TTC549 (cell line): ENCODE data around the gene ZC3H12C.

Experiments
- FAIRE-seq: peaks from 2 replicates; lab custom pipeline; 2012; peaks lifted over from hg19 to GRCh38; lab: Jason Lieb, UNC

The ZC3H12C gene

DNA sequence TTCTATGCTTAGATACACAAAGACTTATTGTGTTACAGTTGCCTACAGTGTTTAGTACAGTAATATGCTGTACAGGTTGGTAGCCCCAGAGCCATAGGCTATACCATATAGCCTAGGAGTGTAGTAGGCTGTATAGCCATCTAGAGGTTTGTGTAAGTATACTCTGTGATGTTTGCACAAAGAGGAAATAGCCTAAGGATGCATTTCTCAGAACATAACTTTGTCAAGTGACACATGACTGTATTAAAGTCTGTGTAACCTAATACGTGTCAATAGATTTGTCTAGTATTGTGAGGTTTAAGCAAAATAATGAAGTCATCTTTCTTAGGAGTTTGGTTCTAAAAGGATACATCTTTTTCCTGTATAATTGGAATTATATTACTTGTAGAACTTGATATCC lies 5.5 kb downstream of the ZC3H12C start:
- FAIRE-seq: no peak

GRCh38 chr11:110100476-110101240 lies 7.5 kb downstream of the ZC3H12C start:
- FAIRE-seq: no peak

DNA sequence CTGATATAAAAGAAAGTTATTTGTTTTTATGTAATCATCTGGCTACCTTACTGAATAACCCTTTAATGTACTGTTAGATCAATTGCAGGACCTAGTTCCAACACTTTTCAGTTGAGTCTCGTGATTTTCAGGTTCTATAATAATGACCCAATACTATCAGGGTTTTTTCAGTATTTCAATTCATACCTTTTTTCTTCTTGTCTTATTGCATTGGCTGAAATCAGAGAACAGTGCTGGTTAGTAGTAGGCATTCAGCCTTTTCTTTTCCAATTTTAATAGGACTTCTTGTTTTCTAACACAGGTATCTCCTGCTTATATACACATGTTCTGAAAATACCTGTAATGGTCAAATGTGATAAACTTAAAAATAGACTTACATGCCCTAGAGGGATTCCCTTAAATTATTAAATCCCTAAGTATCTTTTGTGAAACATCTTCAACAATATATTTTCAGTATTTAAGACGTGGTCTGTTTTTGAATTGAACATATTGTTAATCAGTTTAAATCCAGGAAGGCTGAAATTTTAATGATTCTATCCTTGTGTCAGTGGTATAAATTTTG lies 13.6 kb downstream of the ZC3H12C start:
- no peak for FAIRE-seq

DNA sequence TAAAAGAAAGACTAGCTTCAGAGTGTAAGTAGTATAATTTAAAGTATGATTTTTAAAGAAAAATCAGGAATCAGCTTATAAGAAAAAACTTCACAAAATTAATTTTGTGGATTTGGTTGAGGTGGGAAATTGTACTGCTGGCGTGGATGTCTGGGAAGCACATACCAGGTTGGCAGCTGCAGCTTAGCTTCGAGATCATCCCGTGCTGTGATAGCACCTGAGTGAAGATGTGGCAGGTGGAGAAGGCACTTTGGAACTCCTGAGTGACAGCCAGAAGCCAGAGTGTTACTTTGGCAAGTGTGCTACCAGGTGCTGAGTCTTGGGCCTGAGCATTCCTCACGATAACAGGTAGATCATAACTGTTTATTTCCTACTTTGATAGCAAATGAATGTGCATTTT lies 17.7 kb downstream of the ZC3H12C start:
- FAIRE-seq: no peak

GRCh38 chr11:110112457-110112856 lies 19.3 kb downstream of the ZC3H12C start:
- FAIRE-seq: no peak

DNA sequence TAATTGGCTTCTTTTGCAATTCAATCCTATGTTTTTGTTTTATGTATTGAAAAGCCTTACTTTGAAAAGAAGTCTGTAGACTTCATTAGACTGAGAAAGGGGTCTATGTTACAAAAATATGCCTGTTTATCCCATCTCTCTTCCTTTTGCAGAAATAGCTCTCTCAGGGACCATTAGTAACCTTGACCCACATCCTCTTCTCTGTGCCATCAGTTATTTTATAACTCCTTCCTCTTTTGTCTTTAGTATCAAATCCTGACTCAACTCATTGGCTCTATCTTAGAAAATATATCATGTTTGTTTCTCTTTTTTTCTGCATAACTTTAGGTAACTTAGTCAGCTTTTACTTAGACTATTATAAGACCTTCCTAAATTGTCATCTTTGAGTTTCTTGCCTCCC lies 20.3 kb downstream of the ZC3H12C start:
- no peak for FAIRE-seq

DNA sequence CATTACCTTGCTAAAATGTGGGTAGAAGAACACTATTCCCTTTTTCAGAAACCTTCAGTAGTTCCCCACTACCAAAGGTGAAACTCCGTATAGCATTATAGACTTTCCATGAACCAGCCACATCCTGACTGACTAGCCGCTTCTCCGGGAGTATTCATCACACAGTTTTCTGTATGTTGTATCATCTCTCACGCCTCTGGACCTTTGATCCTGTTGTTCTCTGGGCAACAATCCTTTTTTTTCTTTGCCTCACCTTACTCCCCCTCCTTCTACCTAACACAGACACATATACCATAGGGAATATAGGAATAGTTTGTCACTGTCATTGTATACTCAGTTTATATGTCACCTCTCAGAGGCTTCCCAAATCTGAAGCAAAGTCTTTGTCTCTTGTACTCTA lies 20.8 kb downstream of the ZC3H12C start:
- FAIRE-seq: no peak

DNA sequence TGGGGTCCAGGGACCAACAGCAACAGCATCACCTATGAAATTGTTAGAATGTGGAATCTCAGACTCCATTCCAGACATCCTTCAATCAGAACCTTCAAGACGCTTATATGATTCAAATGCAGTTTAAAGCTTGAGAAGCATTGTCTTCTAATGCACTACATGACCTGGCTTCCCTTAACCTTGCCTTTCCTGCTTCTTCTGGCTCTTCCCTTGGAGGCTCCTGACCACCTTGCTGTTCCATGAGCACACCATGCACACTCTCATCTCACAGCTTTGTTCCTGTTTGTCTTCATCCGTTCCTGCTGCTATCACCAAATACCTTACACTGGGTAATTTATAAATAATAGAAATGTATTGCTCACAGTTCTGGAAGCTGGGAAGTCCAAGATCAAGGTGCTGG lies 26.1 kb downstream of the ZC3H12C start:
- FAIRE-seq: no peak

- no peak for FAIRE-seq
Measured at GRCh38 chr11:110121204-110121603, 28.0 kb downstream of the ZC3H12C start.

- no peak for FAIRE-seq
Measured at GRCh38 chr11:110123003-110123402, 29.8 kb downstream of the ZC3H12C start.

DNA sequence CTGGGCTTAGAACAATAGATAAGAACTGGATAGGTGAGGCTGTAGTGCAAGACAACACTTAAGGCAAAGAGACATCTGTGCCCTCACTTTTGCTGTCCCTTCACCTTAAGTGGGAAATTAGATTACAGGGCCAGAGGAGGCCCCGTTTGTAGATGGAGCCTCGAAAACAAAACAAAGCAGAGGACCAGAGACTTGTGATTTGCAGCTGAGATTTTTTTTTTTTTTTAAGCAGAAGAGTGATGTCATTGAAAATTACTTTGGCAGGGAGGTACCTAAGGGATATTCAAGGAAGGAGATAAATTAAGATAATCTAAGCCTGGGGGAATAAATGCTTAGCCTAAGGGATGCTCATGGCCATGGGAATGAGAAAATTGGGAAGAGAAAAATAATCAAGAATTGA lies 31.4 kb downstream of the ZC3H12C start:
- FAIRE-seq: no peak

- FAIRE-seq: no peak
Measured at GRCh38 chr11:110125632-110126031, 32.4 kb downstream of the ZC3H12C start.

GRCh38 chr11:110126936-110127335 lies 33.7 kb downstream of the ZC3H12C start:
- FAIRE-seq: no peak

- FAIRE-seq: no peak
Measured at GRCh38 chr11:110128161-110128560, 35.0 kb downstream of the ZC3H12C start.

- no peak for FAIRE-seq
Measured at GRCh38 chr11:110130642-110131238, 37.5 kb downstream of the ZC3H12C start.

DNA sequence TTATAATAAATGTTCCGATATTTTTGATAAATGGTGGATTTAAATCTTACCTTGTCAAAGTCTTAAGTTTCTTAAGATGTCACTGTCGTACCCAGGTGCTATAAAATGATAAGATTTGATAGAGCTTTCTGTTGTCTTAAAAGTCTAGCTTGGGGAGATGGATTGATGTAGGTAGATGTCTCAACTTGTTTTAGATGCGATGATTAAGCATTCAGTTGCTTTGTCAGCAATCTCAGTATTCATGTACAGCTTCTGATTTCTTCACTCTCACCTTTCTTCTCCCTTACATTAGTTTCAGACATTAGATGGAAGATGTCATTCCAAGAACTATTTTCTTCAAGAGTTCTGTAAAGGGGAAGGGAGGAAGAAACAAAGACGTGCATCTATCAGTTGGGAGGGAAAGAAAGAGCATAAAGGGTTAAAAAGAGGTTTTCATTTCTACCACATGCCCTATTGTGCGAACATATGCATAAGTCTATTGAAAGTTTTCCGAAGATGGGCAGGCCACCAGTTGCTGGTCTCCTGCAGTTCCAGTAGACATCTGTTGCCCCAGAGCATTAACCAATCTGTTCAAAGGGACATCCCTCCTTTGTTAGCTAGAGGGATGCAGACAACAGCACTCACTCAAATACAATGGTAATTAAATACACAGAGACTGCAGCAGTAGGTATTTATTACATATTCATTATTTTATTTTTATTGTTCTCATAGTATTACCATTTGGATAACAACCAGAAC lies 38.4 kb downstream of the ZC3H12C start:
- FAIRE-seq: no peak

- FAIRE-seq: no peak
Measured at GRCh38 chr11:110133160-110133559, 40.0 kb downstream of the ZC3H12C start.

- FAIRE-seq: no peak
Measured at GRCh38 chr11:110134110-110134509, 40.9 kb downstream of the ZC3H12C start.

DNA sequence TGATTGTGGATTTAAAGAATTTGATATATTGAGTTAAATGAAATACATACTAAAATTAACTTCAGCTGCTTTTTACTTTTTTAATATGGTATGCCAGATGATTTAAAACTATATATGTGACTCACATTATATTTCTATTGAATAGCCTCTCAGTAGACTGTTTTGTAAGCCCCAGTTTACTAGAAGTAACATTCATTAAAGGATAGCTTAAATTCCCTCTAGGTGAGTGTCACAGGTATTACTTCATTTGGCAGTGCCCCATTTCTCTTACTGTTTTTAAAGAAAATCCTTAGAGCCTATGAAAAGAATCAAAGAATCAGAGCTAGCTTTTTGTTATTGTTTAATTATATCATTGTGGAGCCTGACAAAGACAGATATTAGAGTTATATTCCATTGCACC lies 48.6 kb downstream of the ZC3H12C start:
- FAIRE-seq: no peak

DNA sequence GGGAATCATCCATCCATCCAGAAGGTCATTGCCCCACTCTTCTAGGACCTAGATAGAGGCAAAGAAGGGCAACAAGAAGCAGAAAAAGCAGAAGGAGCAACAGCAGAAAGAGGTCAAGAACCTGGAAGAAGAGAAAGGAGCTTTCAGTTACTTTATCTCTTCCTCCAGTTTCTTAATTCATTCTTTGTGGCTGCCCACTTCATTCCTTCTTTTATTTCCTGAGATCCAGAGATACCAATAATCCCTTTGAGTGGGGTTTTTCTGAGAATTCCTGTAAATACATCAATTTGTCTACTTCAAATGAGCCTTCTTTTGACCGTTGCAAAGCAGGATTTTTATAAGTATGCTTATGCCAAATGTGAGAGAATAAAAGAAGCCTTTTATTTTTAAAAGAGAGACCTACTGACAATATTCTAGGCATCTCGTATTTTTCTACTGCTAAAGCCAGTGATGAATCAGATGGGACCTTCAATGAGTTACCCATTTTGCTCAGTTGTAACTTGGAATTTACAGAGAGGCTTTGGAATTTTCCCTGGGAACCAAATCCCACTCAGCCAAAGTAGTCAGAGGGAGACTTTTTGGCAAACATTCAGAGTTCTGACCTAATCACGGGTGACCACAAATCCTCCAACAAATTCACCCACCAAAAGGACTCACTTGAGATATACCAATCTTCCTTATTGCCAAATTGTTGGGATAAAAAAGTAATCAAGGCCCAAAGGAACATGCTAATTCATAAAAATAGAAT lies 54.9 kb downstream of the ZC3H12C start:
- FAIRE-seq: no peak

GRCh38 chr11:110148775-110149744 lies 55.9 kb downstream of the ZC3H12C start:
- FAIRE-seq: no peak
